HepG2 (cell line): ENCODE data around the gene F12. TPM values are rescaled to one million over a fixed set of nuclear protein-coding genes. Genes with fewer than 3 reads are reported as not detected.

ENCODE experiments used
- HDAC1 ChIP-seq: sonication (generic); formaldehyde crosslinking; IDR thresholded peaks from 2 replicates; pipeline ENCODE4 v1.5.1; 2020; ENCODE audit warnings: mild to moderate bottlenecking, missing genetic modification reagents
- HNRNPH1 ChIP-seq: fragments of 200-400 bp; formaldehyde crosslinking; optimal IDR thresholded peaks from 2 replicates; pipeline ENCODE3; 2017; ENCODE audit warnings: mild to moderate bottlenecking, low read depth, low read length
- HOXA9 ChIP-seq: sonication (generic); formaldehyde crosslinking; IDR thresholded peaks from 2 replicates; pipeline ENCODE4 v1.8.1; 2022; ENCODE audit warnings: missing genetic modification reagents, mild to moderate bottlenecking, moderate library complexity, borderline replicate concordance
- SOX6 ChIP-seq, 2 experiments: fragments of 450-650 bp in 1 of 2; sonication (generic) in 1 of 2; formaldehyde crosslinking in 1 of 2; IDR thresholded peaks; 2 replicates each; pipeline versions ENCODE4 v1.4.0 to v1.6.1; 2017 to 2020; ENCODE audit warnings: antibody characterized with exemption in 1 of 2, mild to moderate bottlenecking in 1 of 2, missing genetic modification reagents in 1 of 2
- ZC3H13 ChIP-seq: sonication (generic); formaldehyde crosslinking; IDR thresholded peaks from 2 replicates; pipeline ENCODE4 v1.8.1; 2023; ENCODE audit warnings: mild to moderate bottlenecking, missing genetic modification reagents, moderate library complexity
- ZFP62 ChIP-seq: sonication (generic); formaldehyde crosslinking; IDR thresholded peaks from 2 replicates; pipeline ENCODE4 v1.4.0; 2020; ENCODE audit warnings: missing genetic modification reagents
- ZNF235 ChIP-seq: sonication (generic); formaldehyde crosslinking; IDR thresholded peaks from 2 replicates; pipeline ENCODE4 v1.8.1; 2023; ENCODE audit warnings: mild to moderate bottlenecking, missing genetic modification reagents, borderline replicate concordance
- ZNF407 ChIP-seq: sonication (generic); formaldehyde crosslinking; IDR thresholded peaks from one replicate; pipeline ENCODE4 v1.5.1; 2020; ENCODE audit warnings: mild to moderate bottlenecking, missing genetic modification reagents; ENCODE audit errors: not compliant biosample characterization
- ZSCAN31 ChIP-seq: sonication (generic); formaldehyde crosslinking; IDR thresholded peaks from 2 replicates; pipeline ENCODE4 v1.5.0; 2020; ENCODE audit warnings: low read depth, mild to moderate bottlenecking, missing genetic modification reagents
- polyA plus RNA-seq, 8 experiments: library from polyadenylated mRNA; depleted of rRNA in 3 of 8; stranded (reverse) in 7 of 8; unstranded in 1 of 8; fragments of >200 nt; fragmentation: Illumina TruSeq in 4 of 8; extraction: Trizol in 4 of 8; gene quantifications; 2 replicates each; pipeline versions ENCODE4 v1.2.1 to v1.2.3, GENCODE V29; 2011 to 2016; ENCODE audit warnings: low read depth in 4 of 8, missing spikeins in 1 of 8, mixed read lengths in 1 of 8; ENCODE audit not compliant: insufficient read depth in 1 of 8
- total RNA-seq, 5 experiments: library from RNA; depleted of rRNA; stranded (reverse); fragments of >200 nt; fragmentation: Illumina TruSeq; extraction: Trizol; gene quantifications; 2 replicates each; pipeline ENCODE4 v1.2.3, GENCODE V29; 2016; ENCODE audit warnings: low read depth in 1 of 5
- TF ChIP-seq, protein P1 (sequence below): sonication (generic); formaldehyde crosslinking; IDR thresholded peaks from 2 replicates; pipeline ENCODE4 v1.5.0; 2020; ENCODE audit warnings: mild to moderate bottlenecking, missing genetic modification reagents, borderline replicate concordance
- TF ChIP-seq, protein P2 (sequence below): sonication (generic); formaldehyde crosslinking; IDR thresholded peaks from 2 replicates; pipeline ENCODE4 v1.9.0; 2022; ENCODE audit warnings: missing genetic modification reagents, mild to moderate bottlenecking, borderline replicate concordance
- TF ChIP-seq, protein P3 (sequence below): sonication (generic); formaldehyde crosslinking; IDR thresholded peaks from 2 replicates; pipeline ENCODE4 v1.4.0; 2020; ENCODE audit warnings: missing genetic modification reagents

Gene F12
- total and polyA plus RNA-seq, 2 of the 13 experiments (the other 11 are each of a cell fraction or from before 2014, with no cell fraction given), result 2.5 to 3.0 TPM

GRCh38 chr5:177403792-177404640 lies 5.3 kb downstream of the F12 start (continued):
- TF ChIP-seq ZSCAN31, result 0 out of 2 replicates have a peak, but pooled peaks have one; percentile 38
- no peak for TF ChIP-seq HNRNPH1
- TF ChIP-seq ZFP62 (CRISPR knock-in tag), result no peak
- peak; percentile 38 for TF ChIP-seq HDAC1 (CRISPR knock-in tag)
- TF ChIP-seq, protein P1, sequence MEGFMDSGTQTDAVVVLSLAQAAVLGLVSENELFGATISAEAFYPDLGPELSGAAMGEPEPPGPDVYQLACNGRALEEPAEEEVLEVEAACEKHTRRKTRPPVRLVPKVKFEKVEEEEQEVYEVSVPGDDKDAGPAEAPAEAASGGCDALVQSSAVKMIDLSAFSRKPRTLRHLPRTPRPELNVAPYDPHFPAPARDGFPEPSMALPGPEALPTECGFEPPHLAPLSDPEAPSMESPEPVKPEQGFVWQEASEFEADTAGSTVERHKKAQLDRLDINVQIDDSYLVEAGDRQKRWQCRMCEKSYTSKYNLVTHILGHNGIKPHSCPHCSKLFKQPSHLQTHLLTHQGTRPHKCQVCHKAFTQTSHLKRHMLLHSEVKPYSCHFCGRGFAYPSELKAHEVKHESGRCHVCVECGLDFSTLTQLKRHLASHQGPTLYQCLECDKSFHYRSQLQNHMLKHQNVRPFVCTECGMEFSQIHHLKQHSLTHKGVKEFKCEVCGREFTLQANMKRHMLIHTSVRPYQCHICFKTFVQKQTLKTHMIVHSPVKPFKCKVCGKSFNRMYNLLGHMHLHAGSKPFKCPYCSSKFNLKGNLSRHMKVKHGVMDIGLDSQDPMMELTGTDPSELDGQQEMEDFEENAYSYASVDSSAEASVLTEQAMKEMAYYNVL (CRISPR knock-in tag), result 0 out of 2 replicates have a peak, but pooled peaks have one; percentile 18
- TF ChIP-seq, protein P2, sequence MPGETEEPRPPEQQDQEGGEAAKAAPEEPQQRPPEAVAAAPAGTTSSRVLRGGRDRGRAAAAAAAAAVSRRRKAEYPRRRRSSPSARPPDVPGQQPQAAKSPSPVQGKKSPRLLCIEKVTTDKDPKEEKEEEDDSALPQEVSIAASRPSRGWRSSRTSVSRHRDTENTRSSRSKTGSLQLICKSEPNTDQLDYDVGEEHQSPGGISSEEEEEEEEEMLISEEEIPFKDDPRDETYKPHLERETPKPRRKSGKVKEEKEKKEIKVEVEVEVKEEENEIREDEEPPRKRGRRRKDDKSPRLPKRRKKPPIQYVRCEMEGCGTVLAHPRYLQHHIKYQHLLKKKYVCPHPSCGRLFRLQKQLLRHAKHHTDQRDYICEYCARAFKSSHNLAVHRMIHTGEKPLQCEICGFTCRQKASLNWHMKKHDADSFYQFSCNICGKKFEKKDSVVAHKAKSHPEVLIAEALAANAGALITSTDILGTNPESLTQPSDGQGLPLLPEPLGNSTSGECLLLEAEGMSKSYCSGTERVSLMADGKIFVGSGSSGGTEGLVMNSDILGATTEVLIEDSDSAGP (CRISPR knock-in tag), result peak; percentile 42; the same call in 1 of the 2 replicates
- TF ChIP-seq HOXA9 (CRISPR knock-in tag), result no peak
- peak; percentile 49; the same call in 1 of the 2 replicates for TF ChIP-seq ZNF235 (CRISPR knock-in tag)
- TF ChIP-seq, protein P3, sequence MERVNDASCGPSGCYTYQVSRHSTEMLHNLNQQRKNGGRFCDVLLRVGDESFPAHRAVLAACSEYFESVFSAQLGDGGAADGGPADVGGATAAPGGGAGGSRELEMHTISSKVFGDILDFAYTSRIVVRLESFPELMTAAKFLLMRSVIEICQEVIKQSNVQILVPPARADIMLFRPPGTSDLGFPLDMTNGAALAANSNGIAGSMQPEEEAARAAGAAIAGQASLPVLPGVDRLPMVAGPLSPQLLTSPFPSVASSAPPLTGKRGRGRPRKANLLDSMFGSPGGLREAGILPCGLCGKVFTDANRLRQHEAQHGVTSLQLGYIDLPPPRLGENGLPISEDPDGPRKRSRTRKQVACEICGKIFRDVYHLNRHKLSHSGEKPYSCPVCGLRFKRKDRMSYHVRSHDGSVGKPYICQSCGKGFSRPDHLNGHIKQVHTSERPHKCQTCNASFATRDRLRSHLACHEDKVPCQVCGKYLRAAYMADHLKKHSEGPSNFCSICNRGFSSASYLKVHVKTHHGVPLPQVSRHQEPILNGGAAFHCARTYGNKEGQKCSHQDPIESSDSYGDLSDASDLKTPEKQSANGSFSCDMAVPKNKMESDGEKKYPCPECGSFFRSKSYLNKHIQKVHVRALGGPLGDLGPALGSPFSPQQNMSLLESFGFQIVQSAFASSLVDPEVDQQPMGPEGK (CRISPR knock-in tag), result 0 out of 2 replicates have a peak, but pooled peaks have one; percentile 15
- TF ChIP-seq SOX6 (IDR thresholded peaks at IDR 0.05), result no peak
- TF ChIP-seq SOX6 (CRISPR knock-in tag; IDR thresholded peaks at IDR 0.05), result no peak; the same call in 1 of the 2 replicates
- TF ChIP-seq ZC3H13 (CRISPR knock-in tag), result 0 out of 2 replicates have a peak, but pooled peaks have one; percentile 3
- no peak for TF ChIP-seq ZNF407 (CRISPR knock-in tag)
